ENCODE results near the gene LRRC4.

Gene LRRC4

DNA sequence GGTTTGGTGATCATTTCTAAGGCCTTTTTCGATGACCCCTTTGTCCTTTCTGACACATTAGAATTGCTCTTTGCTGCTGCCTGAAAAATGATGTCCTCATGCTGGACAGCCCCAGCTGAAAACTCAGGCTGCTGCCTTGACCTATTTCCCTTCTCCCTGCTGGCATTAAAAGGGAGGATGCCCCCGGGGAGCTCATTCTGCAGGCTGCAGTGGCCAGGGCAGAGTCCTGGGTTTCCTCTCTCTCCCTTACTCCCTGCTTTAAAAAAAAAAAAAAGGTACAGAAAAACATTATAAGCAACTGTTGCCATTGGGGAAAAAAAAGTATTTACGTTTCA, 35.4 kb downstream of the LRRC4 start:
- H3K4me3 ChIP-seq (ENCODE audit: control insufficient read depth, low read depth, low read length), result no peak overlapping the region
- TF ChIP-seq, protein P1, sequence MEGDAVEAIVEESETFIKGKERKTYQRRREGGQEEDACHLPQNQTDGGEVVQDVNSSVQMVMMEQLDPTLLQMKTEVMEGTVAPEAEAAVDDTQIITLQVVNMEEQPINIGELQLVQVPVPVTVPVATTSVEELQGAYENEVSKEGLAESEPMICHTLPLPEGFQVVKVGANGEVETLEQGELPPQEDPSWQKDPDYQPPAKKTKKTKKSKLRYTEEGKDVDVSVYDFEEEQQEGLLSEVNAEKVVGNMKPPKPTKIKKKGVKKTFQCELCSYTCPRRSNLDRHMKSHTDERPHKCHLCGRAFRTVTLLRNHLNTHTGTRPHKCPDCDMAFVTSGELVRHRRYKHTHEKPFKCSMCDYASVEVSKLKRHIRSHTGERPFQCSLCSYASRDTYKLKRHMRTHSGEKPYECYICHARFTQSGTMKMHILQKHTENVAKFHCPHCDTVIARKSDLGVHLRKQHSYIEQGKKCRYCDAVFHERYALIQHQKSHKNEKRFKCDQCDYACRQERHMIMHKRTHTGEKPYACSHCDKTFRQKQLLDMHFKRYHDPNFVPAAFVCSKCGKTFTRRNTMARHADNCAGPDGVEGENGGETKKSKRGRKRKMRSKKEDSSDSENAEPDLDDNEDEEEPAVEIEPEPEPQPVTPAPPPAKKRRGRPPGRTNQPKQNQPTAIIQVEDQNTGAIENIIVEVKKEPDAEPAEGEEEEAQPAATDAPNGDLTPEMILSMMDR (IDR thresholded peaks at IDR 0.05; ENCODE audit: control insufficient read depth, insufficient read depth, low read depth, low read length, missing control alignments), result no peak
- DNase-seq (ENCODE audit: low read depth), result no peak

DNA sequence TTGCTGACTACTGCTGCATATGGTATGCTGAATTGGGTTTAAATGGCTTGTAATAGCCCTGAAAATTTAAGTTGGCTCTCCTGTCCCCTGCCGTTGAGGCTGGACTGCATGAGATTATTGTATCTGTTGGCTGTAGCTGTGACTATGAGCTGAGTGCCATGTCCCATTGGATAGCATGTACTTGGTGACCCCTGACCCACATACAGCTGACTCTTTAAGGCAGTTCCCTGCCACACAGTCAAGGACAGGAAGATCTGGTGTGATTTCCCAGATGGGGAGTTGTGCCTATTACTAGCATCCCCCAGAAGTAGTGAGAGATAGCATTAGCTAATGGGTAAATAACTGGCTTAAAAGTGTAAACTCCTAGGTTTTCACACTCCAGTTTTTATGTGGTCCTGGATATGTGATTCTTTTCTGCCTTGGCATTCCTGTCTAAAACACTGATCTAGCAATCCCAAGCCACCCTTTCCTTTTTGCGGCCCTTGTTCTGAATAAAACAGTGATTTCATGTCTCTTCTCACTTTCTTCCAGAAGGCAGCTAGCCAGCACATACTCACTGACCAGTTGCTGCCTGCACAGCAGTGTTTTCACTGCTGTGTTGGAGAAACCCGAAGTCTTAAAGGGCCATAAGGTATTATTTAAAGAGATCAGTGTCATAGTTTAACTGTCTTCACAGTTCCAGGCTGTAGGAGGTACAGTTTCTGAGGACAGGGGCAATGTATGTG, 35.9 kb downstream of the LRRC4 start:
- peak; percentile 7 for DNase-seq (ENCODE audit: low read depth)
- no peak overlapping the region for H3K4me3 ChIP-seq (ENCODE audit: control insufficient read depth, low read depth, low read length)
- TF ChIP-seq, protein P1 (IDR thresholded peaks at IDR 0.05; ENCODE audit: control insufficient read depth, insufficient read depth, low read depth, low read length, missing control alignments), result no peak

- DNase-seq (ENCODE audit: low read depth), result no peak
- TF ChIP-seq, protein P1 (IDR thresholded peaks at IDR 0.05; ENCODE audit: control insufficient read depth, insufficient read depth, low read depth, low read length, missing control alignments), result no peak
- no peak overlapping the region for H3K4me3 ChIP-seq (ENCODE audit: control insufficient read depth, low read depth, low read length)
Observed at GRCh38 chr7:127993987-127994386, 37.2 kb downstream of the LRRC4 start.

DNA sequence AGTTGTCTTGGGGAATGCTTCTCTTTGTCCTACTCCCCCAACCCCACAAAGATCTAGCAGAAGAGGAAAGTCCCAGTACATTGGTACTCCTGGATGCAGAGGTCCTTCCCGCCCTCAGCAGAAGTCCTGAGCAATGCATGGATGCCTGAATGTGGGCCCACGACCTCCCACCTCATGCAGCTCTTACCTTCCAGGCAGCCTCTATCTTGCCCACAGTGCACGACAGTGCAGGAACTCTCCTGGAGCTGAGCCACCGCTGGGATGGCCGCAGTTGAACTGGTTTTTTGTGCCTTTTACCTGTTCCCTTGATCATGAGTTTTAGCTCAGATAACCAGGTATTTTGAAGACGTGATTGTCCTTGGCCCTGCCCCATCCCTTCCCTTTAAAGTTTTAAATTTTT, 37.9 kb downstream of the LRRC4 start:
- H3K4me3 ChIP-seq (ENCODE audit: control insufficient read depth, low read depth, low read length), result no peak overlapping the region
- DNase-seq (ENCODE audit: low read depth), result no peak

GRCh38 chr7:127988751-127989150, 42.5 kb downstream of the LRRC4 start:
- TF ChIP-seq, protein P1 (IDR thresholded peaks at IDR 0.05; ENCODE audit: control insufficient read depth, insufficient read depth, low read depth, low read length, missing control alignments), result no peak
- no peak overlapping the region for H3K4me3 ChIP-seq (ENCODE audit: control insufficient read depth, low read depth, low read length)
- no peak for DNase-seq (ENCODE audit: low read depth)

More for the DNA sequence above, 37.9 kb downstream of the LRRC4 start:
- TF ChIP-seq, protein P1 (IDR thresholded peaks at IDR 0.05; ENCODE audit: control insufficient read depth, insufficient read depth, low read depth, low read length, missing control alignments), result no peak

- no peak overlapping the region for H3K4me3 ChIP-seq (ENCODE audit: control insufficient read depth, low read depth, low read length)
- no peak for DNase-seq (ENCODE audit: low read depth)
- TF ChIP-seq, protein P1 (IDR thresholded peaks at IDR 0.05; ENCODE audit: control insufficient read depth, insufficient read depth, low read depth, low read length, missing control alignments), result no peak
Observed at GRCh38 chr7:127986581-127987521, 44.4 kb downstream of the LRRC4 start.

Measured in AG09309 (cell line).